ENCODE results near the gene DCAF12.

- TF ChIP-seq, protein P1, sequence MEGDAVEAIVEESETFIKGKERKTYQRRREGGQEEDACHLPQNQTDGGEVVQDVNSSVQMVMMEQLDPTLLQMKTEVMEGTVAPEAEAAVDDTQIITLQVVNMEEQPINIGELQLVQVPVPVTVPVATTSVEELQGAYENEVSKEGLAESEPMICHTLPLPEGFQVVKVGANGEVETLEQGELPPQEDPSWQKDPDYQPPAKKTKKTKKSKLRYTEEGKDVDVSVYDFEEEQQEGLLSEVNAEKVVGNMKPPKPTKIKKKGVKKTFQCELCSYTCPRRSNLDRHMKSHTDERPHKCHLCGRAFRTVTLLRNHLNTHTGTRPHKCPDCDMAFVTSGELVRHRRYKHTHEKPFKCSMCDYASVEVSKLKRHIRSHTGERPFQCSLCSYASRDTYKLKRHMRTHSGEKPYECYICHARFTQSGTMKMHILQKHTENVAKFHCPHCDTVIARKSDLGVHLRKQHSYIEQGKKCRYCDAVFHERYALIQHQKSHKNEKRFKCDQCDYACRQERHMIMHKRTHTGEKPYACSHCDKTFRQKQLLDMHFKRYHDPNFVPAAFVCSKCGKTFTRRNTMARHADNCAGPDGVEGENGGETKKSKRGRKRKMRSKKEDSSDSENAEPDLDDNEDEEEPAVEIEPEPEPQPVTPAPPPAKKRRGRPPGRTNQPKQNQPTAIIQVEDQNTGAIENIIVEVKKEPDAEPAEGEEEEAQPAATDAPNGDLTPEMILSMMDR (IDR thresholded peaks at IDR 0.05), result no peak
- TF ChIP-seq EZH2phosphoT487 (IDR thresholded peaks at IDR 0.05), result no peak
- TF ChIP-seq EZH2 (IDR thresholded peaks at IDR 0.05), result no peak
Measured at GRCh38 chr9:34059281-34059680, 67.2 kb downstream of the DCAF12 start.
